Suprapubic skin (tissue), 3 donors: Measurements from ENCODE around the gene RIC8A.

Experiments
- CTCF ChIP-seq, 2 donors: fragments of 200-600 bp in 1 of 2; fragments of 450-650 bp in 1 of 2; sonication (generic) in 1 of 2; IDR thresholded peaks; one replicate each; pipeline ENCODE4 v1.5.1; 2016 to 2019; ENCODE audit warnings: antibody characterized with exemption in 2 of 2, mild to moderate bottlenecking in 1 of 2, moderate library complexity in 1 of 2
- EP300 ChIP-seq: sonication (generic); formaldehyde crosslinking; IDR thresholded peaks from one replicate; pipeline ENCODE4 v1.6.1; 2017; ENCODE audit warnings: antibody characterized with exemption
- POLR2A ChIP-seq, 2 donors: fragments of 450-650 bp; IDR thresholded peaks; one replicate each; pipeline ENCODE4 v1.6.1; 2017; ENCODE audit warnings: antibody characterized with exemption in 2 of 2, mild to moderate bottlenecking in 2 of 2, moderate library complexity in 2 of 2

- TF ChIP-seq POLR2A (IDR thresholded peaks at IDR 0.05) (no peak), CTCF (IDR thresholded peaks at IDR 0.05) (no peak), EP300 (no peak)
These were observed 1.4 kb downstream of the RIC8A start for GRCh38 chr11:208917-209260.
